B cell (primary cell): ENCODE results near the gene SERPINB6.

Source experiments
- CTCF ChIP-seq: fragments of 200-600 bp; IDR thresholded peaks from one replicate; pipeline ENCODE4 v1.8.0; 2022; ENCODE audit warnings: antibody characterized with exemption, mild to moderate bottlenecking
- EZH2 ChIP-seq: IDR thresholded peaks from 2 replicates; pipeline ENCODE4 v1.6.1; 2012; ENCODE audit warnings: borderline replicate concordance, low read depth, mild to moderate bottlenecking, moderate library complexity, low read length; ENCODE audit not compliant: insufficient read depth, poor library complexity, severe bottlenecking

GRCh38 chr6:2920671-2921112, 50.7 kb downstream of the SERPINB6 start:
- TF ChIP-seq CTCF: no peak
- no peak for TF ChIP-seq EZH2
